WTC11 (cell line): ENCODE measurements around the gene CLDN19. TPM values are rescaled to one million over a fixed set of nuclear protein-coding genes. Genes with fewer than 3 reads are reported as not detected.

ENCODE experiments used
- ATAC-seq: fragments of 200-7000 bp; cut with Tn5 transposase; 2 replicates; pipeline ENCODE4 v1.10.0; 2021; ENCODE audit warnings: mild to moderate bottlenecking, moderate library complexity
- CTCF ChIA-PET: fragments of 300-600 bp; sonication (Branson Sonifier 250); formaldehyde crosslinking; loops from one replicate; lab custom pipeline; 2021; ENCODE audit warnings: antibody characterized with exemption; lab: Charles Lee
- POLR2A ChIA-PET: fragments of 350-600 bp; sonication (Branson Sonifier 250); formaldehyde crosslinking; loops from one replicate; lab custom pipeline; 2021; ENCODE audit warnings: antibody characterized with exemption; lab: Charles Lee
- DNase-seq: peaks from one replicate; pipeline ENCODE4 v3.0.0; 2021; ENCODE audit warnings: low spot score
- H3K27ac Mint-ChIP-seq: 2 replicates; pipeline ENCODE4 v1.8.0; 2021; ENCODE audit warnings: mixed read lengths
- H3K27me3 Mint-ChIP-seq: 2 replicates; pipeline ENCODE4 v1.8.0; 2021; ENCODE audit warnings: low read depth, mild to moderate bottlenecking, moderate library complexity, mixed read lengths
- H3K36me3 Mint-ChIP-seq: 2 replicates; pipeline ENCODE4 v1.8.0; 2021; ENCODE audit warnings: mixed read lengths
- H3K4me1 Mint-ChIP-seq: 2 replicates; pipeline ENCODE4 v1.8.0; 2022; ENCODE audit warnings: mixed read lengths
- H3K4me3 Mint-ChIP-seq: 2 replicates; pipeline ENCODE4 v1.8.0; 2021; ENCODE audit warnings: mild to moderate bottlenecking, moderate library complexity, mixed read lengths
- H3K9me3 Mint-ChIP-seq: 2 replicates; pipeline ENCODE4 v1.8.0; 2021; ENCODE audit warnings: mixed read lengths
- CTCF ChIP-seq: fragments of 200-600 bp; IDR thresholded peaks from 2 replicates; pipeline ENCODE4 v1.8.0; 2022; ENCODE audit warnings: antibody characterized with exemption
- ELF4 ChIP-seq: sonication (generic); formaldehyde crosslinking; IDR thresholded peaks from 2 replicates; pipeline ENCODE4 v1.8.1; 2022; ENCODE audit warnings: low read depth, mild to moderate bottlenecking, moderate library complexity, missing genetic modification reagents
- ERG ChIP-seq: fragments of 250-450 bp; sonication (Bioruptor Pico); IDR thresholded peaks from 2 replicates; pipeline ENCODE4 v1.8.0; 2021; ENCODE audit warnings: mild to moderate bottlenecking
- ETV6 ChIP-seq: sonication (generic); formaldehyde crosslinking; IDR thresholded peaks from 2 replicates; pipeline ENCODE4 v1.8.1; 2022; ENCODE audit warnings: mild to moderate bottlenecking, missing genetic modification reagents
- IRF1 ChIP-seq: sonication (generic); formaldehyde crosslinking; IDR thresholded peaks from 2 replicates; pipeline ENCODE4 v1.8.0; 2023; ENCODE audit warnings: missing genetic modification reagents
- IRF2 ChIP-seq: sonication (generic); formaldehyde crosslinking; IDR thresholded peaks from 2 replicates; pipeline ENCODE4 v1.8.0; 2022; ENCODE audit warnings: low read depth, missing genetic modification reagents, borderline replicate concordance
- JUN ChIP-seq: sonication (generic); formaldehyde crosslinking; IDR thresholded peaks from 2 replicates; pipeline ENCODE4 v1.8.0; 2023; ENCODE audit warnings: mild to moderate bottlenecking, missing genetic modification reagents
- MAX ChIP-seq: sonication (generic); formaldehyde crosslinking; IDR thresholded peaks from 2 replicates; pipeline ENCODE4 v1.8.0; 2022; ENCODE audit warnings: mild to moderate bottlenecking, missing genetic modification reagents
- MLX ChIP-seq: sonication (generic); formaldehyde crosslinking; IDR thresholded peaks from 2 replicates; pipeline ENCODE4 v1.8.1; 2023; ENCODE audit warnings: mild to moderate bottlenecking, missing genetic modification reagents, moderate library complexity
- NFATC4 ChIP-seq: fragments of 250-450 bp; sonication (Bioruptor Pico); IDR thresholded peaks from 2 replicates; pipeline ENCODE4 v1.9.0; 2021; ENCODE audit warnings: mild to moderate bottlenecking
- RELA ChIP-seq: sonication (generic); formaldehyde crosslinking; IDR thresholded peaks from 2 replicates; pipeline ENCODE4 v1.8.1; 2022; ENCODE audit warnings: missing genetic modification reagents, mild to moderate bottlenecking, borderline replicate concordance
- SMAD4 ChIP-seq: sonication (generic); formaldehyde crosslinking; IDR thresholded peaks from 2 replicates; pipeline ENCODE4 v1.8.0; 2022; ENCODE audit warnings: mild to moderate bottlenecking, missing genetic modification reagents
- TCF7 ChIP-seq: sonication (generic); formaldehyde crosslinking; IDR thresholded peaks from 2 replicates; pipeline ENCODE4 v1.8.0; 2022; ENCODE audit warnings: mild to moderate bottlenecking, low read depth, missing genetic modification reagents, moderate library complexity
- ZNF219 ChIP-seq: sonication (generic); formaldehyde crosslinking; IDR thresholded peaks from 2 replicates; pipeline ENCODE4 v1.8.0; 2023; ENCODE audit warnings: missing genetic modification reagents, mild to moderate bottlenecking, borderline replicate concordance
- ZNF532 ChIP-seq: fragments of 250-450 bp; sonication (Bioruptor Pico); IDR thresholded peaks from 2 replicates; pipeline ENCODE4 v1.9.0; 2021; ENCODE audit warnings: mild to moderate bottlenecking, borderline replicate concordance
- total RNA-seq: library from RNA; stranded (reverse); gene quantifications from 3 replicates; pipeline ENCODE4 v1.2.3, GENCODE V29; 2021

Gene CLDN19
- total RNA-seq, 1 experiment from 2014 or later: 8.1 TPM

GRCh38 chr1:42736571-42737200 is 3.4 kb downstream of the CLDN19 start:
- no peaks in the 10 kb centered on the region for H3K36me3 Mint-ChIP-seq
- peaks cover 34% of the 10 kb centered on the region for H3K4me1 Mint-ChIP-seq
- peak overlapping the region; percentile 15; the same call in 1 of the 2 replicates for H3K27ac Mint-ChIP-seq
- no peaks in the 10 kb centered on the region for H3K9me3 Mint-ChIP-seq
- DNase-seq: no peak
- ChIA-PET POLR2A (no interaction called here), CTCF (interaction anchor here (0.8 to 2.5 kb wide), 10 partner anchors 10 to 159 kb away, joined by 3 to 13 read pairs (median 3); partner anchors contain the start of genes PPIH and ZNF691)
- no peak for TF ChIP-seq CTCF
- no peak for ATAC-seq
- H3K4me3 Mint-ChIP-seq: no peak overlapping the region
- no peaks in the 10 kb centered on the region for H3K27me3 Mint-ChIP-seq

GRCh38 chr1:42736152-42736551 is 3.9 kb downstream of the CLDN19 start:
- Mint-ChIP-seq H3K36me3 (no peaks in the 10 kb centered on the region), H3K27me3 (no peaks in the 10 kb centered on the region), H3K9me3 (no peaks in the 10 kb centered on the region), H3K27ac (0 out of 2 replicates have a peak overlapping the region, but pooled peaks have one; percentile 15), H3K4me1 (peaks cover 32% of the 10 kb centered on the region), H3K4me3 (no peak overlapping the region)
- TF ChIP-seq RELA (CRISPR knock-in tag) (no peak), ZNF219 (CRISPR knock-in tag) (no peak), NFATC4 (CRISPR knock-in tag) (no peak), IRF2 (CRISPR knock-in tag) (no peak), ZNF532 (CRISPR knock-in tag) (no peak), MLX (CRISPR knock-in tag) (no peak), ERG (CRISPR knock-in tag) (no peak), SMAD4 (CRISPR knock-in tag) (no peak)
- DNase-seq (peak; percentile 55), ATAC-seq (peak; percentile 16)
- ChIA-PET POLR2A (no interaction called here), CTCF (interaction anchor here (0.6 to 2.7 kb wide), 13 partner anchors 11 to 178 kb away, joined by 3 to 14 read pairs (median 3); partner anchors contain the start of genes C1orf50, PPIH and ZNF691)

- H3K9me3 Mint-ChIP-seq: no peaks in the 10 kb centered on the region
- TF ChIP-seq IRF1 (CRISPR knock-in tag) (no peak), ZNF532 (CRISPR knock-in tag) (no peak), TCF7 (no peak), MAX (no peak), JUN (no peak), ELF4 (CRISPR knock-in tag) (no peak), ETV6 (no peak)
Measured at GRCh38 chr1:42735477-42736105, 4.4 kb downstream of the CLDN19 start.

More at GRCh38 chr1:42735477-42736105, 4.4 kb downstream of the CLDN19 start:
- ChIA-PET CTCF (interaction anchor here (0.6 to 2.7 kb wide), 14 partner anchors 11 to 177 kb away, joined by 3 to 14 read pairs (median 3); partner anchors contain the start of genes C1orf50, PPIH and ZNF691), POLR2A (interaction anchor here (0.6 kb wide), 1 partner anchor 36 kb away, joined by 5 read pairs; no protein-coding TSS in a partner anchor)
- Mint-ChIP-seq H3K36me3 (no peaks in the 10 kb centered on the region), H3K27ac (no peak overlapping the region), H3K4me3 (no peak overlapping the region), H3K27me3 (no peaks in the 10 kb centered on the region), H3K4me1 (peaks cover 32% of the 10 kb centered on the region)
- no peak for ATAC-seq
- no peak for DNase-seq
